A549 (cell line): ENCODE data around the gene GLT6D1. TPM values are rescaled to one million over a fixed set of nuclear protein-coding genes. Genes with fewer than 3 reads are reported as not detected.

Source experiments
- ATAC-seq, 2 experiments: fragments of 200-7000 bp in 1 of 2; fragments of >200 bp in 1 of 2; cut with Nextera tagmentation in 1 of 2; cut with Tn5 transposase in 1 of 2; 3 replicates each; pipeline versions ENCODE4 v1.8.0 to v1.9.1; 2018 to 2020; ENCODE audit warnings: mild to moderate bottlenecking in 1 of 2, moderate library complexity in 1 of 2
- CTCF ChIA-PET: fragments of 300-600 bp; sonication (Branson Sonifier 250); formaldehyde crosslinking; extraction: SDS; loops from one replicate; lab custom pipeline; 2021; ENCODE audit warnings: antibody characterized with exemption, inconsistent platforms; lab: Yijun Ruan, JAX
- POLR2A ChIA-PET: fragments of 350-600 bp; formaldehyde crosslinking; extraction: SDS; loops from one replicate; lab custom pipeline; 2021; ENCODE audit warnings: antibody characterized with exemption, inconsistent platforms; lab: Yijun Ruan, JAX
- DNase-seq, 2 experiments: peaks; one replicate each; pipeline versions ENCODE4 v3.0.0 to v3.0.0-alpha.2; 2011 to 2016; ENCODE audit warnings: low read depth in 1 of 2, low spot score in 1 of 2
- FAIRE-seq: peaks from 2 replicates; lab custom pipeline; 2011; peaks lifted over from hg19 to GRCh38; lab: Jason Lieb, UNC
- H3K27ac ChIP-seq, 2 experiments: fragments of >200 bp; sonication (Bioruptor Twin); formaldehyde crosslinking; 3 replicates each; pipeline ENCODE4 v1.5.1; 2016 to 2017
- H3K4me1 ChIP-seq: fragments of >200 bp; sonication (Bioruptor Twin); formaldehyde crosslinking; 3 replicates; pipeline ENCODE4 v1.6.1; 2016
- H3K4me2 ChIP-seq: fragments of >200 bp; sonication (Bioruptor Twin); formaldehyde crosslinking; 3 replicates; pipeline ENCODE4 v1.6.1; 2016
- H3K4me3 ChIP-seq: fragments of >200 bp; sonication (Bioruptor Twin); formaldehyde crosslinking; 3 replicates; pipeline ENCODE4 v1.5.1; 2016
- H3K9me3 ChIP-seq: fragments of >200 bp; sonication (Bioruptor Twin); formaldehyde crosslinking; 3 replicates; pipeline ENCODE4 v1.6.1; 2016
- BCL3 ChIP-seq: fragments of >200 bp; sonication (Bioruptor Twin); formaldehyde crosslinking; IDR thresholded peaks from 3 replicates; pipeline ENCODE4 v1.6.1; 2016
- CBX8 ChIP-seq: fragments of 200-600 bp; sonication (generic); IDR thresholded peaks from 2 replicates; pipeline ENCODE4 v1.6.1; 2016
- CHD4 ChIP-seq: fragments of 200-600 bp; sonication (generic); IDR thresholded peaks from 2 replicates; pipeline ENCODE4 v1.6.1; 2016; ENCODE audit warnings: antibody characterized with exemption, mild to moderate bottlenecking, borderline replicate concordance
- EHMT2 ChIP-seq: fragments of 200-600 bp; sonication (generic); IDR thresholded peaks from 2 replicates; pipeline ENCODE4 v1.6.1; 2016; ENCODE audit warnings: antibody characterized with exemption, low read depth, mild to moderate bottlenecking, moderate library complexity
- ELK1 ChIP-seq: fragments of 150-350 bp; IDR thresholded peaks from 2 replicates; pipeline ENCODE4 v1.6.1; 2014; ENCODE audit warnings: low read depth, mild to moderate bottlenecking, low read length
- ESRRA ChIP-seq: fragments of 150-350 bp; IDR thresholded peaks from 2 replicates; pipeline ENCODE4 v1.6.1; 2014; ENCODE audit warnings: mild to moderate bottlenecking, low read length, borderline replicate concordance
- HEYL ChIP-seq: fragments of 250-450 bp; sonication (Bioruptor Pico); IDR thresholded peaks from 2 replicates; pipeline ENCODE4 v1.8.0; 2021; ENCODE audit warnings: mild to moderate bottlenecking, moderate library complexity
- HMGXB4 ChIP-seq: fragments of 250-450 bp; sonication (Bioruptor Pico); IDR thresholded peaks from 2 replicates; pipeline ENCODE4 v1.5.0; 2021; ENCODE audit warnings: mild to moderate bottlenecking, moderate library complexity, borderline replicate concordance
- HOXB13 ChIP-seq: fragments of 250-450 bp; sonication (Bioruptor Pico); IDR thresholded peaks from 2 replicates; pipeline ENCODE4 v1.5.0; 2020; ENCODE audit warnings: low read depth, mild to moderate bottlenecking, moderate library complexity
- HOXB5 ChIP-seq: fragments of 250-450 bp; sonication (Bioruptor Pico); IDR thresholded peaks from 2 replicates; pipeline ENCODE4 v1.5.0; 2020; ENCODE audit warnings: mild to moderate bottlenecking, moderate library complexity
- JUN ChIP-seq, 2 experiments: fragments of >200 bp; sonication (Bioruptor Twin); formaldehyde crosslinking; IDR thresholded peaks; 2 replicates in 1 of 2; 3 replicates in 1 of 2; pipeline ENCODE4 v1.6.1; 2016 to 2017
- KDM1A ChIP-seq: fragments of 200-600 bp; sonication (generic); IDR thresholded peaks from 2 replicates; pipeline ENCODE4 v1.6.1; 2016; ENCODE audit warnings: low read depth, mild to moderate bottlenecking
- MAFK ChIP-seq: fragments of 450-650 bp; IDR thresholded peaks from 2 replicates; pipeline ENCODE4 v1.6.1; 2014; ENCODE audit not compliant: partially characterized antibody
- MAZ ChIP-seq: fragments of 150-350 bp; IDR thresholded peaks from 2 replicates; pipeline ENCODE4 v1.6.1; 2014; ENCODE audit warnings: antibody characterized with exemption, low read depth, low read length, borderline replicate concordance
- MYC ChIP-seq: IDR thresholded peaks from 2 replicates; pipeline ENCODE4 v1.6.1; 2012; ENCODE audit warnings: mild to moderate bottlenecking, inconsistent platforms, low read length, improper control_type of control experiment, borderline replicate concordance
- NFE2L2 ChIP-seq: fragments of 150-350 bp; conservative IDR thresholded peaks from 2 replicates; pipeline ENCODE4 v1.6.1; 2014; ENCODE audit warnings: low read length
- NPAS2 ChIP-seq: fragments of 250-450 bp; sonication (Bioruptor Pico); IDR thresholded peaks from 2 replicates; pipeline ENCODE4 v1.8.0; 2022; ENCODE audit warnings: mild to moderate bottlenecking, moderate library complexity, borderline replicate concordance
- NR3C1 ChIP-seq: fragments of >200 bp; sonication (Bioruptor Twin); formaldehyde crosslinking; IDR thresholded peaks from 3 replicates; pipeline ENCODE4 v1.6.1; 2017
- PHF8 ChIP-seq: fragments of 200-600 bp; sonication (generic); IDR thresholded peaks from 2 replicates; pipeline ENCODE4 v1.6.1; 2016; ENCODE audit warnings: low read depth, mild to moderate bottlenecking, antibody characterized with exemption, moderate library complexity, borderline replicate concordance
- POLR2A ChIP-seq: IDR thresholded peaks from 2 replicates; pipeline ENCODE4 v1.6.1; 2012; ENCODE audit warnings: mild to moderate bottlenecking, low read length
- RAD21 ChIP-seq, 2 experiments: fragments of >200 bp in 1 of 2; sonication (Bioruptor Twin) in 1 of 2; formaldehyde crosslinking in 1 of 2; IDR thresholded peaks in 1 of 2; conservative IDR thresholded peaks in 1 of 2; 2 replicates in 1 of 2; 3 replicates in 1 of 2; pipeline ENCODE4 v1.6.1; 2012 to 2018; ENCODE audit warnings: inconsistent platforms in 1 of 2
- RARB ChIP-seq: fragments of 250-450 bp; sonication (Bioruptor Pico); IDR thresholded peaks from 2 replicates; pipeline ENCODE4 v1.8.0; 2021; ENCODE audit warnings: mild to moderate bottlenecking, moderate library complexity
- REST ChIP-seq: fragments of 200-600 bp; sonication (generic); IDR thresholded peaks from 2 replicates; pipeline ENCODE4 v1.6.1; 2016; ENCODE audit warnings: antibody characterized with exemption, mild to moderate bottlenecking, moderate library complexity
- RFX5 ChIP-seq: fragments of 450-650 bp; IDR thresholded peaks from 2 replicates; pipeline ENCODE4 v1.7.1; 2014; ENCODE audit warnings: antibody characterized with exemption, mild to moderate bottlenecking, moderate library complexity
- SMC3 ChIP-seq: fragments of >200 bp; sonication (Bioruptor Twin); formaldehyde crosslinking; IDR thresholded peaks from 3 replicates; pipeline ENCODE4 v1.6.1; 2018; ENCODE audit warnings: inconsistent platforms
- TFCP2L1 ChIP-seq: fragments of 250-450 bp; sonication (Bioruptor Pico); IDR thresholded peaks from 2 replicates; pipeline ENCODE4 v1.5.0; 2021; ENCODE audit warnings: mild to moderate bottlenecking
- ZNF302 ChIP-seq: fragments of 250-450 bp; sonication (Bioruptor Pico); IDR thresholded peaks from 2 replicates; pipeline ENCODE4 v1.9.0; 2021; ENCODE audit warnings: inconsistent platforms, mild to moderate bottlenecking, moderate library complexity
- WGBS: methylation state at CpG from one replicate; pipeline ENCODE4 v1.1.6; 2017; ENCODE audit errors: missing lambda C conversion rate; 5-methylcytosine and 5-hydroxymethylcytosine counted together
- polyA plus RNA-seq, 4 experiments: library from polyadenylated mRNA; depleted of rRNA in 3 of 4; stranded (reverse); fragments of >200 nt; fragmentation: RNase III in 1 of 4; extraction: RNeasy Plus Mini Kit Qiagen cat#74134 plus additional on column Dnase treatment in 1 of 4; gene quantifications; 2 replicates in 3 of 4; 3 replicates in 1 of 4; pipeline ENCODE4 v1.2.3, GENCODE V29; 2011 to 2017

GLT6D1 gene
- polyA plus RNA-seq, 2 of the 4 experiments (the other 2 are of a cell fraction) = not detected

GRCh38 chr9:135574943-135575342 lies 64.4 kb downstream of the GLT6D1 start:
- 42% methylated on average over 9 of the region's 15 CpGs for WGBS
- no peak for DNase-seq

GRCh38 chr9:135574331-135574730 lies 65.0 kb downstream of the GLT6D1 start:
- DNase-seq (no peak), ATAC-seq (no peak), FAIRE-seq (no peak)
- Histone ChIP-seq H3K4me1 (no peaks in the 10 kb centered on the region), H3K27ac (no peak overlapping the region), H3K9me3 (0 out of 3 replicates have a peak, but pooled peaks cover 2% of the 10 kb centered on the region), H3K4me2 (no peak overlapping the region), H3K4me3 (no peak overlapping the region)
- POLR2A ChIA-PET = no interaction called here
- no peak for TF ChIP-seq MAZ
- no peak for TF ChIP-seq HOXB5 (CRISPR knock-in tag)
- no peak for TF ChIP-seq TFCP2L1
- TF ChIP-seq REST = no peak
- no peak for TF ChIP-seq MAFK
- TF ChIP-seq NR3C1 = no peak
- TF ChIP-seq PHF8 = no peak
- no peak for TF ChIP-seq BCL3
- TF ChIP-seq SMC3 = no peak
- TF ChIP-seq RAD21 (conservative IDR thresholded peaks at IDR 0.05 in 1 of 2, IDR thresholded peaks at IDR 0.05 in 1 of 2) = no peak
- TF ChIP-seq RFX5 = no peak
- TF ChIP-seq HEYL (CRISPR knock-in tag) = no peak
- no peak for TF ChIP-seq ELK1
- no peak for TF ChIP-seq EHMT2
- TF ChIP-seq CBX8 = no peak
- TF ChIP-seq HMGXB4 (CRISPR knock-in tag) = no peak
- no peak for TF ChIP-seq NPAS2 (CRISPR knock-in tag)
- no peak for TF ChIP-seq ESRRA
- 18% methylated on average over 8 of the region's 14 CpGs for WGBS
- CTCF ChIA-PET = interaction anchor here (0.7 to 2.7 kb wide), 5 partner anchors 7 to 128 kb away, joined by 3 to 8 read pairs (median 5); partner anchors contain the start of gene KCNT1

More at GRCh38 chr9:135574943-135575342, 64.4 kb downstream of the GLT6D1 start:
- ATAC-seq = no peak
- Histone ChIP-seq H3K4me3 (no peak overlapping the region), H3K27ac (no peak overlapping the region), H3K4me1 (no peaks in the 10 kb centered on the region), H3K4me2 (no peak overlapping the region), H3K9me3 (no peaks in the 10 kb centered on the region)
- ChIA-PET POLR2A (no interaction called here), CTCF (interaction anchor here (0.7 to 2.7 kb wide), 5 partner anchors 8 to 127 kb away, joined by 3 to 8 read pairs (median 5); partner anchors contain the start of gene KCNT1)
- TF ChIP-seq ZNF302 (CRISPR knock-in tag) (no peak), CBX8 (no peak), JUN (IDR thresholded peaks at IDR 0.05) (no peak), TFCP2L1 (no peak), KDM1A (no peak), POLR2A (no peak), CHD4 (no peak), RARB (no peak), HOXB13 (CRISPR knock-in tag) (no peak), NFE2L2 (no peak), ESRRA (no peak), MYC (no peak)
- FAIRE-seq = no peak
